ENCODE results near the gene RNF34. TPM values are rescaled to one million over a fixed set of nuclear protein-coding genes. Genes with fewer than 3 reads are reported as not detected.

Gene RNF34
- total and polyA plus RNA-seq, 2 of the 13 experiments (the other 11 are each of a cell fraction or from before 2014, with no cell fraction given): 36.8 to 53.2 TPM

DNA sequence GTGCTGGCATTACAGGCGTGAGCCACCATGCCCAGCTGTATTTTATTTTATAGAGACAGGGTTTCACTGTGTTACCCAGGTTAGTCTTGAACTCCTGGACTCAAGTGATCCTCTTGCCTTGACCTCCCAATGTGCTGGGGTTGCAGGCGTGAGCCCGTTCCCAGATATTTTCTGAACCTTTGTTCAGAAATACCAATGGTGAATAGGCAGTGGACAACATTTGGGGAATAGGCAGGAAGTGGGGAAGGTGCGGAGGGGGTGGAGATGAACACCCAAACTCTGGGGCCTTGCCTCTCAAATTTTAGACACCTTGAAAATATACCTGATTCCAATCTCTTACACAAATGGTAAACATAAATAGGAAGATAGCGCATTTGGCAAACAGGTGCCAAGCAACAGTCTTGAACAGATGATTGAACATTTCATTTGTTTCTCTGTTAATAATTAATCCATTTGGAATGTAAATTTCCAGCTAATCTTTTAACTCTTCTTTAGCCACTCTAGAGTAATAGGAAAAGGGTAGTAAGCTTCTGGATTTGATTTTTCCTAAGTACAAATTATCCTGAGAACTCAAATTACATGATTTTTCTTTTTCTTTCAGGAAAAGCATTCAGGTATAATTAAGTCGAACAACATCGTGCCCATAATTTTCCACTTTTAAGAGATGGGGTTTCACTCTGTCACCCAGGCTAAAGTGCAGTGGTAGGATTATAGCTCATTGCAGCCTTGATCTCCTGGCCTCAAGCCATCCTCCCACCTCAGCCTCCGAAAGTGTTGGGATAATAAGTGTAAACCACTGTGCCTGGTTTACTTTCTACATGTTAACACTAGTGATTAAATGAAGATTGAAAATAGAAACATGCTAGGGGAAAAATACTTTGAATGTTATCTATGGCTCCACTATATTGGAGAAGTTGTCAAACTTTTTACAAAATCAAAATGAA, 22.9 kb upstream of the RNF34 start (continued):
- TF ChIP-seq SRF (IDR thresholded peaks at IDR 0.05; ENCODE audit: low read depth, low read length): no peak
- TF ChIP-seq MEF2D (CRISPR knock-in tag; IDR thresholded peaks at IDR 0.05): no peak
- TF ChIP-seq, protein P1, sequence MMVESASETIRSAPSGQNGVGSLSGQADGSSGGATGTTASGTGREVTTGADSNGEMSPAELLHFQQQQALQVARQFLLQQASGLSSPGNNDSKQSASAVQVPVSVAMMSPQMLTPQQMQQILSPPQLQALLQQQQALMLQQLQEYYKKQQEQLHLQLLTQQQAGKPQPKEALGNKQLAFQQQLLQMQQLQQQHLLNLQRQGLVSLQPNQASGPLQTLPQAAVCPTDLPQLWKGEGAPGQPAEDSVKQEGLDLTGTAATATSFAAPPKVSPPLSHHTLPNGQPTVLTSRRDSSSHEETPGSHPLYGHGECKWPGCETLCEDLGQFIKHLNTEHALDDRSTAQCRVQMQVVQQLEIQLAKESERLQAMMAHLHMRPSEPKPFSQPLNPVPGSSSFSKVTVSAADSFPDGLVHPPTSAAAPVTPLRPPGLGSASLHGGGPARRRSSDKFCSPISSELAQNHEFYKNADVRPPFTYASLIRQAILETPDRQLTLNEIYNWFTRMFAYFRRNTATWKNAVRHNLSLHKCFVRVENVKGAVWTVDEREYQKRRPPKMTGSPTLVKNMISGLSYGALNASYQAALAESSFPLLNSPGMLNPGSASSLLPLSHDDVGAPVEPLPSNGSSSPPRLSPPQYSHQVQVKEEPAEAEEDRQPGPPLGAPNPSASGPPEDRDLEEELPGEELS (CRISPR knock-in tag; IDR thresholded peaks at IDR 0.05): peak; percentile 89
- TF ChIP-seq JUN (CRISPR knock-in tag; IDR thresholded peaks at IDR 0.05): no peak
- TF ChIP-seq, protein P2, sequence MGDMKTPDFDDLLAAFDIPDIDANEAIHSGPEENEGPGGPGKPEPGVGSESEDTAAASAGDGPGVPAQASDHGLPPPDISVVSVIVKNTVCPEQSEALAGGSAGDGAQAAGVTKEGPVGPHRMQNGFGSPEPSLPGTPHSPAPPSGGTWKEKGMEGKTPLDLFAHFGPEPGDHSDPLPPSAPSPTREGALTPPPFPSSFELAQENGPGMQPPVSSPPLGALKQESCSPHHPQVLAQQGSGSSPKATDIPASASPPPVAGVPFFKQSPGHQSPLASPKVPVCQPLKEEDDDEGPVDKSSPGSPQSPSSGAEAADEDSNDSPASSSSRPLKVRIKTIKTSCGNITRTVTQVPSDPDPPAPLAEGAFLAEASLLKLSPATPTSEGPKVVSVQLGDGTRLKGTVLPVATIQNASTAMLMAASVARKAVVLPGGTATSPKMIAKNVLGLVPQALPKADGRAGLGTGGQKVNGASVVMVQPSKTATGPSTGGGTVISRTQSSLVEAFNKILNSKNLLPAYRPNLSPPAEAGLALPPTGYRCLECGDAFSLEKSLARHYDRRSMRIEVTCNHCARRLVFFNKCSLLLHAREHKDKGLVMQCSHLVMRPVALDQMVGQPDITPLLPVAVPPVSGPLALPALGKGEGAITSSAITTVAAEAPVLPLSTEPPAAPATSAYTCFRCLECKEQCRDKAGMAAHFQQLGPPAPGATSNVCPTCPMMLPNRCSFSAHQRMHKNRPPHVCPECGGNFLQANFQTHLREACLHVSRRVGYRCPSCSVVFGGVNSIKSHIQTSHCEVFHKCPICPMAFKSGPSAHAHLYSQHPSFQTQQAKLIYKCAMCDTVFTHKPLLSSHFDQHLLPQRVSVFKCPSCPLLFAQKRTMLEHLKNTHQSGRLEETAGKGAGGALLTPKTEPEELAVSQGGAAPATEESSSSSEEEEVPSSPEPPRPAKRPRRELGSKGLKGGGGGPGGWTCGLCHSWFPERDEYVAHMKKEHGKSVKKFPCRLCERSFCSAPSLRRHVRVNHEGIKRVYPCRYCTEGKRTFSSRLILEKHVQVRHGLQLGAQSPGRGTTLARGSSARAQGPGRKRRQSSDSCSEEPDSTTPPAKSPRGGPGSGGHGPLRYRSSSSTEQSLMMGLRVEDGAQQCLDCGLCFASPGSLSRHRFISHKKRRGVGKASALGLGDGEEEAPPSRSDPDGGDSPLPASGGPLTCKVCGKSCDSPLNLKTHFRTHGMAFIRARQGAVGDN (CRISPR knock-in tag; IDR thresholded peaks at IDR 0.05): no peak
- no peak for TF ChIP-seq GPN1 (CRISPR knock-in tag; IDR thresholded peaks at IDR 0.05; ENCODE audit: borderline replicate concordance)
- TF ChIP-seq ZNF24 (IDR thresholded peaks at IDR 0.05): no peak
- no peak for TF ChIP-seq CCDC6 (CRISPR knock-in tag; IDR thresholded peaks at IDR 0.05)
- TF ChIP-seq, protein P3, sequence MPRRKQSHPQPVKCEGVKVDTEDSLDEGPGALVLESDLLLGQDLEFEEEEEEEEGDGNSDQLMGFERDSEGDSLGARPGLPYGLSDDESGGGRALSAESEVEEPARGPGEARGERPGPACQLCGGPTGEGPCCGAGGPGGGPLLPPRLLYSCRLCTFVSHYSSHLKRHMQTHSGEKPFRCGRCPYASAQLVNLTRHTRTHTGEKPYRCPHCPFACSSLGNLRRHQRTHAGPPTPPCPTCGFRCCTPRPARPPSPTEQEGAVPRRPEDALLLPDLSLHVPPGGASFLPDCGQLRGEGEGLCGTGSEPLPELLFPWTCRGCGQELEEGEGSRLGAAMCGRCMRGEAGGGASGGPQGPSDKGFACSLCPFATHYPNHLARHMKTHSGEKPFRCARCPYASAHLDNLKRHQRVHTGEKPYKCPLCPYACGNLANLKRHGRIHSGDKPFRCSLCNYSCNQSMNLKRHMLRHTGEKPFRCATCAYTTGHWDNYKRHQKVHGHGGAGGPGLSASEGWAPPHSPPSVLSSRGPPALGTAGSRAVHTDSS (CRISPR knock-in tag; conservative IDR thresholded peaks at IDR 0.05): no peak
- no peak for TF ChIP-seq HCFC1 (IDR thresholded peaks at IDR 0.05; ENCODE audit: low read depth, low read length)
- TF ChIP-seq ZNF101 (CRISPR knock-in tag; IDR thresholded peaks at IDR 0.05; ENCODE audit: borderline replicate concordance, low read depth): no peak
- TF ChIP-seq, protein P4, sequence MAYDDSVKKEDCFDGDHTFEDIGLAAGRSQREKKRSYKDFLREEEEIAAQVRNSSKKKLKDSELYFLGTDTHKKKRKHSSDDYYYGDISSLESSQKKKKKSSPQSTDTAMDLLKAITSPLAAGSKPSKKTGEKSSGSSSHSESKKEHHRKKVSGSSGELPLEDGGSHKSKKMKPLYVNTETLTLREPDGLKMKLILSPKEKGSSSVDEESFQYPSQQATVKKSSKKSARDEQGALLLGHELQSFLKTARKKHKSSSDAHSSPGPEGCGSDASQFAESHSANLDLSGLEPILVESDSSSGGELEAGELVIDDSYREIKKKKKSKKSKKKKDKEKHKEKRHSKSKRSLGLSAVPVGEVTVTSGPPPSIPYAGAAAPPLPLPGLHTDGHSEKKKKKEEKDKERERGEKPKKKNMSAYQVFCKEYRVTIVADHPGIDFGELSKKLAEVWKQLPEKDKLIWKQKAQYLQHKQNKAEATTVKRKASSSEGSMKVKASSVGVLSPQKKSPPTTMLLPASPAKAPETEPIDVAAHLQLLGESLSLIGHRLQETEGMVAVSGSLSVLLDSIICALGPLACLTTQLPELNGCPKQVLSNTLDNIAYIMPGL (CRISPR knock-in tag; IDR thresholded peaks at IDR 0.05; ENCODE audit: borderline replicate concordance in 1 of 2, low read depth in 1 of 2): no peak
- TF ChIP-seq, protein P5, sequence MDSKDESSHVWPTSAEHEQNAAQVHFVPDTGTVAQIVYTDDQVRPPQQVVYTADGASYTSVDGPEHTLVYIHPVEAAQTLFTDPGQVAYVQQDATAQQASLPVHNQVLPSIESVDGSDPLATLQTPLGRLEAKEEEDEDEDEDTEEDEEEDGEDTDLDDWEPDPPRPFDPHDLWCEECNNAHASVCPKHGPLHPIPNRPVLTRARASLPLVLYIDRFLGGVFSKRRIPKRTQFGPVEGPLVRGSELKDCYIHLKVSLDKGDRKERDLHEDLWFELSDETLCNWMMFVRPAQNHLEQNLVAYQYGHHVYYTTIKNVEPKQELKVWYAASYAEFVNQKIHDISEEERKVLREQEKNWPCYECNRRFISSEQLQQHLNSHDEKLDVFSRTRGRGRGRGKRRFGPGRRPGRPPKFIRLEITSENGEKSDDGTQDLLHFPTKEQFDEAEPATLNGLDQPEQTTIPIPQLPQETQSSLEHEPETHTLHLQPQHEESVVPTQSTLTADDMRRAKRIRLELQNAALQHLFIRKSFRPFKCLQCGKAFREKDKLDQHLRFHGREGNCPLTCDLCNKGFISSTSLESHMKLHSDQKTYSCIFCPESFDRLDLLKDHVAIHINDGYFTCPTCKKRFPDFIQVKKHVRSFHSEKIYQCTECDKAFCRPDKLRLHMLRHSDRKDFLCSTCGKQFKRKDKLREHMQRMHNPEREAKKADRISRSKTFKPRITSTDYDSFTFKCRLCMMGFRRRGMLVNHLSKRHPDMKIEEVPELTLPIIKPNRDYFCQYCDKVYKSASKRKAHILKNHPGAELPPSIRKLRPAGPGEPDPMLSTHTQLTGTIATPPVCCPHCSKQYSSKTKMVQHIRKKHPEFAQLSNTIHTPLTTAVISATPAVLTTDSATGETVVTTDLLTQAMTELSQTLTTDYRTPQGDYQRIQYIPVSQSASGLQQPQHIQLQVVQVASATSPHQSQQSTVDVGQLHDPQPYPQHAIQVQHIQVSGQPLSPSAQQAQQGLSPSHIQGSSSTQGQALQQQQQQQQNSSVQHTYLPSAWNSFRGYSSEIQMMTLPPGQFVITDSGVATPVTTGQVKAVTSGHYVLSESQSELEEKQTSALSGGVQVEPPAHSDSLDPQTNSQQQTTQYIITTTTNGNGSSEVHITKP (CRISPR knock-in tag; IDR thresholded peaks at IDR 0.05; ENCODE audit: low read depth): no peak
- no peak for TF ChIP-seq CEBPB (IDR thresholded peaks at IDR 0.05; ENCODE audit: borderline replicate concordance, low read depth, low read length)
